Hematopoietic multipotent progenitor cell treated with erythropoietin and hydrocortisone succinate and interleukin-3 and kit ligand, for 17 days (in vitro differentiated cells): ENCODE data around the gene YTHDF1.

Source experiments
- DNase-seq: peaks from one replicate; pipeline ENCODE4 v3.0.0-alpha.2; 2015; ENCODE audit warnings: low spot score

YTHDF1 gene

GRCh38 chr20:63155266-63156165 is 60.4 kb downstream of the YTHDF1 start:
- no peak for DNase-seq

GRCh38 chr20:63154395-63154794 is 61.5 kb downstream of the YTHDF1 start:
- DNase-seq, result no peak

- no peak for DNase-seq
Measured at GRCh38 chr20:63153254-63154221, 62.4 kb downstream of the YTHDF1 start.

- no peak for DNase-seq
Measured at GRCh38 chr20:63152322-63153253, 63.3 kb downstream of the YTHDF1 start.

GRCh38 chr20:63151554-63152321 is 64.2 kb downstream of the YTHDF1 start:
- no peak for DNase-seq

GRCh38 chr20:63150911-63151531 is 64.9 kb downstream of the YTHDF1 start:
- no peak for DNase-seq

- DNase-seq, result no peak
Measured at GRCh38 chr20:63150391-63150898, 65.5 kb downstream of the YTHDF1 start.

- no peak for DNase-seq
Measured at GRCh38 chr20:63149531-63150192, 66.3 kb downstream of the YTHDF1 start.

GRCh38 chr20:63148696-63149095 is 67.2 kb downstream of the YTHDF1 start:
- no peak for DNase-seq

GRCh38 chr20:63147532-63147931 is 68.4 kb downstream of the YTHDF1 start:
- no peak for DNase-seq
